ENCODE data around the gene LRCH1.

LRCH1 gene

DNA sequence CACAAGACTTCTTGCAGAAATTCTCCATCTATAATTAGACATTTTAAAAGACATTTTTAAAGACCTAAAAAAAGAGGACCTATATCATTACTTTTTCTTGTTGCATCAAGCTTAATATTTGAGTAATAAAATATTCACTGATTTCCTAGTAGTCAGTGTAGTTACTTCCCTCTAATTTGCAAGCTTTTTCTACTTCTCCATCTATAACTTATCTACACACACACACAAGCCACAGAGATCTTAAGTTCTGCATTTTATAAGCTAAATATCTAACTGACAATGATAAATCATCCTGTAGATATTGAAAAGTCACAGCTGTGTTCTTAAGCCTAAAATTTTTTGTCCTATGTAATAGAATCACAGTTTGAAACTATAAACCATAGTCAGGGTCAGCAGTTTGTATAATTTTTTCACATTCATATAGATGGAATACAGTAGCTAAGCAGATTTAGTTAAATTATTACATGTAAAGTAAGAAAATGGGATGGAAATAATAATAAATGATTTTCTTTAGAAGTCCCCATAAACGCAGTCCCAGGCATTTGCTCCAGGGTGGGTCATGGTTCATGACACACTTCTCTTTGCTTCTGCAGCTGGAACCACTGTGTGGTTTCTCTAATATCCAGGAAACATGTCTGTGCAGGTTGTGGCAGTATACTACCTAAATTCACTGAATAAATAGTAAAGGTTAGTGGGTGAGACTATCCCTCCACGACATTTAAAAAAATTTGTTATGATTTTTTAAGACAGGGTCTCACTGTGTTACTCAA, 183.8 kb downstream of the LRCH1 start:
- H3K9me3 ChIP-seq (ENCODE audit: control insufficient read depth in 1 of 2, low read length in 2 of 2), result no peaks in the 10 kb centered on the region
- H3K36me3 ChIP-seq (ENCODE audit: control insufficient read depth in 1 of 2, insufficient read depth in 2 of 2, low read length in 2 of 2), result peaks cover 29 to 40% of the 10 kb centered on the region in 2 donors
- H3K4me3 ChIP-seq (ENCODE audit: low read depth in 1 of 2, low read length in 2 of 2), result no peak overlapping the region
- no peak overlapping the region for H3K27ac ChIP-seq (ENCODE audit: low read length)
- no peaks in the 10 kb centered on the region for H3K4me1 ChIP-seq (ENCODE audit: control insufficient read depth in 1 of 2, insufficient read depth in 2 of 2, low read length in 2 of 2)
- no peaks in the 10 kb centered on the region for H3K27me3 ChIP-seq (ENCODE audit: low read depth, low read length)

DNA sequence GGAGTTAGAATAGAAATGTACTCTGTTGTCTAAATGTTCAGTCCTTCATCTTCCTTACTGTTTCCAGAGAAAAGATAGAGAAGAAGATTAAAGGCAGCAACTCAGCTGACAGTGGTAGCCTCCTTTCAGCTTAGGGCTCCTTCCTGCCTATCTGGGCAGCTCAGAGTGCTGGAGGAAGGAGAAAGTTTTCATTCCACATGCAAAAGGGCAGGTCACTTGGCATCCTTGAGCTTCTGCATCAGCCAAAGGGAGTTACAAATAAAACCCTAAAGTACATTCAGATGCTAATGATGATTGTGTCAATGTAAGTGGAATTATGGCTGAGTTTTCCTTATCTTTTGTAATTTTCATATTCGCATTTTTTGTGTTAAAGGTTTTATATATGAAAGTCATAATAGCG, 185.1 kb downstream of the LRCH1 start:
- no peak overlapping the region for H3K4me3 ChIP-seq (ENCODE audit: low read depth in 1 of 2, low read length in 2 of 2)
- H3K9me3 ChIP-seq (ENCODE audit: control insufficient read depth in 1 of 2, low read length in 2 of 2), result no peaks in the 10 kb centered on the region
- H3K36me3 ChIP-seq (ENCODE audit: control insufficient read depth in 1 of 2, insufficient read depth in 2 of 2, low read length in 2 of 2), result peaks cover 24 to 36% of the 10 kb centered on the region in 2 donors
- H3K4me1 ChIP-seq (ENCODE audit: control insufficient read depth in 1 of 2, insufficient read depth in 2 of 2, low read length in 2 of 2), result no peaks in the 10 kb centered on the region
- H3K27me3 ChIP-seq (ENCODE audit: low read depth, low read length), result no peaks in the 10 kb centered on the region
- no peak overlapping the region for H3K27ac ChIP-seq (ENCODE audit: low read length)

DNA sequence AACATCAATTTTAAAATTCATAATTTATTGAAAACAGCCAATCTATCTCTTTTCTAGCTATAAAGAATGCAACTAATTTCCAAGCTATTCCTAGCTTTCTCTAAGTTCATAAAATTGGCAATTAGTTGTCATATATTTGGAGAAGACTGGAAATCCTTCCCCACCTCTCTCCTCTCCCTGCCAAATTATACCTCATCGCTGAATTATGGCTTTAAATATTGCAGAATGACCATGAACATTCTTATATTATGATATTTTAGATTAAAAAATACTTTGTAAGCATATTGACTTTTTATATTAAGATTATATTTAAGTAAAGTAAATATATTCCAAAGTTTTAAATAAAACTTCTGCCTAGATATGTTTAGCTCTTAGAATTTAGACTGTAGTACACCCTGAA, 185.8 kb downstream of the LRCH1 start:
- Histone ChIP-seq H3K4me3 (ENCODE audit: low read depth in 1 of 2, low read length in 2 of 2) (no peak overlapping the region), H3K36me3 (ENCODE audit: control insufficient read depth in 1 of 2, insufficient read depth in 2 of 2, low read length in 2 of 2) (peaks cover 20 to 34% of the 10 kb centered on the region in 2 donors), H3K9me3 (ENCODE audit: control insufficient read depth in 1 of 2, low read length in 2 of 2) (no peaks in the 10 kb centered on the region), H3K27me3 (ENCODE audit: low read depth, low read length) (no peaks in the 10 kb centered on the region), H3K27ac (ENCODE audit: low read length) (no peak overlapping the region), H3K4me1 (ENCODE audit: control insufficient read depth in 1 of 2, insufficient read depth in 2 of 2, low read length in 2 of 2) (no peaks in the 10 kb centered on the region)

DNA sequence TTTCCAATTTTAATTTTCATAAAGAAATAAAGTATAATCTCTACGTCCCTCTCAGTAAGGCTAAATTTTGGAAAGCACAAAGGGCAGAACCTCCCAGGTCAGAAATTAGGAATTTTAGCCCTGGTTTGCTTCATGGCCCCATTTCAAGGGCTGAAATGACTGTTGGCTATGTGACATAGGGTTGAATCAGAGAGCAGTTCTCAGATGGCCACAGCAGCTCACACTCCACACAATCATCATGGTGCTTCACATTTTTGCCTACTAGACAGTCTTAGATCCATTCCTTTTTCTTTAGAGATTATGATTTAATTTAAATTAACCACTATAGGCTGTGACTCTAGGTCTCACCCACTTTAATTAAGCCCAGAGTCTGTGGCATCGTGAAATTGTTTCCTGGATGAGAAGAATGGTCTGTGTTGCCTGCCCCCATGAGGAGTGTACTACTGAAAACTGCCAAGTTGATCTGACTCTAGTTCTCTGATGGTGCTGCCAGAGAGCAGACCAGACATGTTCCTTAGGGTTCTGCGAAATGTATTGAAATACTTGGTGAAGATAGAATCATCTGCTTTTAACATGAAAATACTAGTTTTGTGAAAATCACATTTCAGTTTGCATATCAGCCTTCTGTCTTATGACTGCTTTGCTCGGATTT, 186.6 kb downstream of the LRCH1 start:
- Histone ChIP-seq H3K4me1 (ENCODE audit: control insufficient read depth in 1 of 2, insufficient read depth in 2 of 2, low read length in 2 of 2) (no peaks in the 10 kb centered on the region), H3K27me3 (ENCODE audit: low read depth, low read length) (no peaks in the 10 kb centered on the region), H3K36me3 (ENCODE audit: control insufficient read depth in 1 of 2, insufficient read depth in 2 of 2, low read length in 2 of 2) (peaks cover 18 to 37% of the 10 kb centered on the region in 2 donors), H3K4me3 (ENCODE audit: low read depth in 1 of 2, low read length in 2 of 2) (no peak overlapping the region), H3K9me3 (ENCODE audit: control insufficient read depth in 1 of 2, low read length in 2 of 2) (no peaks in the 10 kb centered on the region), H3K27ac (ENCODE audit: low read length) (no peak overlapping the region)

DNA sequence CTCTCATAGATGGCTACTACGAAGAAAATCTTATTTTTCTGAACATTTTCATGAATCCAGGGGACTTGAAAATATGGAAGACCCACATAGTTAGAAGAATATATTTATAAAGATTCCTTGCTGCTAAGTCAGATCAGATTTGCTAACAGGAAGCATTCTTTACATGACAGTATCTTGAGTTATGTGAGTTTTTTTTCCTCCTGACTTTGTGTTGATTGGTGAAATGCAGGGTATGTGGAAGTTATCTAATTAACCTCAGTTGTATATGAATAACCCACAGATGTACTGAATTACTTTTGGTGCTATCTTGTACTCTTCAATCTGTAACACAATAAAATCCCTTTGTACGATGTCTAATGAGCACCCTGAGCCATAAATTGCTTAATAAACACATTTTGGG, 190.2 kb downstream of the LRCH1 start:
- Histone ChIP-seq H3K9me3 (ENCODE audit: control insufficient read depth in 1 of 2, low read length in 2 of 2) (no peaks in the 10 kb centered on the region), H3K4me3 (ENCODE audit: low read depth in 1 of 2, low read length in 2 of 2) (no peak overlapping the region), H3K36me3 (ENCODE audit: control insufficient read depth in 1 of 2, insufficient read depth in 2 of 2, low read length in 2 of 2) (peaks cover 18 to 39% of the 10 kb centered on the region in 2 donors), H3K27me3 (ENCODE audit: low read depth, low read length) (no peaks in the 10 kb centered on the region), H3K27ac (ENCODE audit: low read length) (no peak overlapping the region), H3K4me1 (ENCODE audit: control insufficient read depth in 1 of 2, insufficient read depth in 2 of 2, low read length in 2 of 2) (no peaks in the 10 kb centered on the region)

DNA sequence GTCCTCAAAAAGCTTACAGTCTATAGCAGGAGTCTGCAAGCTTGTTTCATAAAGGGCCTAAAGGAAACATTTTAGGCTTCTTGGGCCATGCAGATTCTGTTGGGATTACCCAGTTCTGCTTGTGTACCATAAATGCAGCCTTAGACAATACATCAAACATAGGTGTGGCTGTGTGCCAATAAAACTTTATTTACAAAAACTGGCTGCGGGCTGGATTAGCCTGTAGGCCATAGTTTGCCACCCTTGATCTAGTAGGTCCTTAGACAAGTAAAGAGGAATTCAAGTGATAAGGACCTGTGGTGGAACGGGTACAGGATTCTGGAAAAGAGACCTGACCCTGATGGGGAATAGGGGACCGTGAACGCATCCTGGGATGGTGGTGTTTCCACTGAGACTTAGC, 192.1 kb downstream of the LRCH1 start:
- Histone ChIP-seq H3K9me3 (ENCODE audit: control insufficient read depth in 1 of 2, low read length in 2 of 2) (no peaks in the 10 kb centered on the region), H3K27me3 (ENCODE audit: low read depth, low read length) (no peaks in the 10 kb centered on the region), H3K4me3 (ENCODE audit: low read depth in 1 of 2, low read length in 2 of 2) (no peak overlapping the region), H3K36me3 (ENCODE audit: control insufficient read depth in 1 of 2, insufficient read depth in 2 of 2, low read length in 2 of 2) (peaks cover 23 to 51% of the 10 kb centered on the region in 2 donors), H3K4me1 (ENCODE audit: control insufficient read depth in 1 of 2, insufficient read depth in 2 of 2, low read length in 2 of 2) (no peaks in the 10 kb centered on the region), H3K27ac (ENCODE audit: low read length) (no peak overlapping the region)

DNA sequence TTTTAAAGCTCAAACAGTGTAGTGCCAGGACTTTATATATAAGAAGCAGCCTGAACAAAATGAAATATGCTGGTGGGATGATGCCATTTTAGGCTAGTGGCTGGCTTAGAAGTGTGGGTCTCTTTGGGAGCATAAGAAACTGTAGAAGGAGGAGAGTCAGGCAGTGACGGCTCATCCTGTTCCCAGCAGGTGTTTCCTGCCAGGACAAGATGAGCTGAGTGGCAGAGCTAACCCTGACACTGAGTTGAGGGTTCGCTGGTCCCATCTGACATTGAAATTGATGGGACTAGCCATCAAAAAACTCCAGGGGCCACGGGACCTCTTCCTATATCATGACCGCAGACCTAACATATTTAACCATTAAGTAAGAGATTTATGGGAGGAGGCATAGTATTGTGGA, 192.7 kb downstream of the LRCH1 start:
- H3K4me3 ChIP-seq (ENCODE audit: low read depth in 1 of 2, low read length in 2 of 2), result no peak overlapping the region
- peaks cover 29 to 55% of the 10 kb centered on the region in 2 donors for H3K36me3 ChIP-seq (ENCODE audit: control insufficient read depth in 1 of 2, insufficient read depth in 2 of 2, low read length in 2 of 2)
- H3K27ac ChIP-seq (ENCODE audit: low read length), result no peak overlapping the region
- H3K9me3 ChIP-seq (ENCODE audit: control insufficient read depth in 1 of 2, low read length in 2 of 2), result no peaks in the 10 kb centered on the region
- no peaks in the 10 kb centered on the region for H3K4me1 ChIP-seq (ENCODE audit: control insufficient read depth in 1 of 2, insufficient read depth in 2 of 2, low read length in 2 of 2)
- no peaks in the 10 kb centered on the region for H3K27me3 ChIP-seq (ENCODE audit: low read depth, low read length)

DNA sequence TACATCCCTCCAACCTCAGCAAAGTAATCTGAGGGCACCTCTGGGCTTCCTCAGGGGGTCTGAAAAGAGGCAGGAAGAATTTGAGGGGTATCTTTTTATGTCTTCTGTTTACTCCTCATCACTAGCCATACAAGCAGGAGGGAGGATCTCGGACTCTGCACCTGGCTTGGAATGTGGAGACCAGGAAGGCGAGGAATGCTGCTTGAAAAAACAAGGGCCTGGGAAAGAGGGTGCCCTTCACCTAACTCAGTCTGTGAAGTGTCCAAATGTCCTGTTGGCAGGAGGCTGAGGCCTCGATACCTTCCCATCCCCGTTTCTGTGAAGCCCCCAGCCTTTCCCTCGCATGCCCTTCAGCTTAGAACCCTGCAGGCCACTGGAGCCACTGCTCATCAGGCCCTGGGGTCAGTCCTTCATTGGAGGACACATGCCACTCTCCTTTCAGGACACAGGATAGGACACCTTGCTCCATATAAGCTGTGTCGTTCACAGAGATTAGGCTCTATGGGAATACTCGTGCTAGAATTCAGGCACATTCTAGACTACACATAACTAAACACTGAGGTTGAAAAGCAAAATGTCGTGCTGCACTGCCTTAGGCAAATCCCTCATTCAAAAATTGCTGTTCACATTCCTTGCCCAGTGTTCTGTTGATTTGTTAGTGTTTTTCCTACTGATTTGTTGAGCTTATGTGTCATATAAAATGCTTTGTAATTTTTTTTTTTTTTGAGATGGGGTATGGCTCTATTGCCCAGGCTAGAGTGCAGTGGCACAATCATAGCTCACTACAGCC, 194.3 kb downstream of the LRCH1 start:
- H3K27ac ChIP-seq (ENCODE audit: low read length), result no peak overlapping the region
- no peaks in the 10 kb centered on the region for H3K9me3 ChIP-seq (ENCODE audit: control insufficient read depth in 1 of 2, low read length in 2 of 2)
- H3K27me3 ChIP-seq (ENCODE audit: low read depth, low read length), result no peaks in the 10 kb centered on the region
- H3K4me1 ChIP-seq (ENCODE audit: control insufficient read depth in 1 of 2, insufficient read depth in 2 of 2, low read length in 2 of 2), result no peaks in the 10 kb centered on the region
- no peak overlapping the region for H3K4me3 ChIP-seq (ENCODE audit: low read depth in 1 of 2, low read length in 2 of 2)
- peaks cover 23 to 56% of the 10 kb centered on the region in 2 donors for H3K36me3 ChIP-seq (ENCODE audit: control insufficient read depth in 1 of 2, insufficient read depth in 2 of 2, low read length in 2 of 2)

DNA sequence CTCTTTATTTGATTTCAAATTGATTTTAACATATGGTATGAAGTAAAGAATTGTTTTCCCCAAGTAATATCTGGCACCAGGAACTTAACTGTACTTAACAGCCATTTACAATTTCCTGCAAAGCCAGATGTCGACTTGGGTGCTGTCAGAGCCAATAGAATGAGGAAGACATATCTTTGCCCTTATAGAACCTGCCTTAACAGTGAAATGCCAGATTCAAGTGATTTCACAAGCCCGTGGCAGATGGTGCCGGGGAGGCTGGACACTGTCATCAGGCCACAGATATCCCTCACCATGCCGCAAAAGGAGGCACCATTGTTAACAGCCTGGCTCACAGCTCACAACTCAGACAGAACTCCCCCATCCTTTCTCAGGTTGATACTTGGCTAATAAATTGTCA, 195.3 kb downstream of the LRCH1 start:
- Histone ChIP-seq H3K4me1 (ENCODE audit: control insufficient read depth in 1 of 2, insufficient read depth in 2 of 2, low read length in 2 of 2) (no peaks in the 10 kb centered on the region), H3K9me3 (ENCODE audit: control insufficient read depth in 1 of 2, low read length in 2 of 2) (no peaks in the 10 kb centered on the region), H3K4me3 (ENCODE audit: low read depth in 1 of 2, low read length in 2 of 2) (no peak overlapping the region), H3K36me3 (ENCODE audit: control insufficient read depth in 1 of 2, insufficient read depth in 2 of 2, low read length in 2 of 2) (peaks cover 23 to 53% of the 10 kb centered on the region in 2 donors), H3K27ac (ENCODE audit: low read length) (no peak overlapping the region), H3K27me3 (ENCODE audit: low read depth, low read length) (no peaks in the 10 kb centered on the region)

DNA sequence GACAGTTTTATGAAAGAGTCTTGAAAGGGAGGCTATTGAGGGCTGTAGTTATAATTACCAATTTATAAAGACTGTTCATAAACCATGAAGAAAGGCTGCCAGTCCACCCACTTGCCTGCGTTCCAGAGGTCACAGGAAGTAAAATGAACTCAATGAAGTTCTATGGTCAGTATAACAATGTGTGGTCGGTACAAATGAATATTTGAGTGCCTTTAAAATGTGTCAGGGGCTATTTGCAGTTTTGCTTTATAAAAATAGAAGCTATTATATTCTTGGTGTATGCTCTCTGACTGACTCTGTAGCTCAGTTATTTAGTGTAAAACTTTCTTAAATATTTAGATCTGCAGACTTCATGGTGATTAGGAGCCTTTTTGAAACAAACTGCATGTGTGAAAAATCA, 197.0 kb downstream of the LRCH1 start:
- Histone ChIP-seq H3K4me3 (ENCODE audit: low read depth in 1 of 2, low read length in 2 of 2) (no peak overlapping the region), H3K9me3 (ENCODE audit: control insufficient read depth in 1 of 2, low read length in 2 of 2) (no peaks in the 10 kb centered on the region), H3K4me1 (ENCODE audit: control insufficient read depth in 1 of 2, insufficient read depth in 2 of 2, low read length in 2 of 2) (no peaks in the 10 kb centered on the region), H3K27ac (ENCODE audit: low read length) (no peak overlapping the region), H3K36me3 (ENCODE audit: control insufficient read depth in 1 of 2, insufficient read depth in 2 of 2, low read length in 2 of 2) (peaks cover 23 to 45% of the 10 kb centered on the region in 2 donors), H3K27me3 (ENCODE audit: low read depth, low read length) (no peaks in the 10 kb centered on the region)

All from muscle layer of duodenum (tissue), 2 donors.